ENCODE data around the gene LSM6.

LSM6 gene

GRCh38 chr4:146148021-146148420, 27.5 kb upstream of the LSM6 start:
- no peak for TF ChIP-seq CTCF (IDR thresholded peaks at IDR 0.05)

GRCh38 chr4:146154057-146154456, 21.5 kb upstream of the LSM6 start:
- no peak for TF ChIP-seq CTCF (IDR thresholded peaks at IDR 0.05)

- TF ChIP-seq CTCF (IDR thresholded peaks at IDR 0.05) = no peak
Measured at GRCh38 chr4:146155152-146155724, 20.3 kb upstream of the LSM6 start.

- TF ChIP-seq CTCF (IDR thresholded peaks at IDR 0.05) = no peak
Measured at GRCh38 chr4:146158036-146158745, 17.3 kb upstream of the LSM6 start.

GRCh38 chr4:146159384-146160058, 16.0 kb upstream of the LSM6 start:
- TF ChIP-seq CTCF (IDR thresholded peaks at IDR 0.05) = no peak

GRCh38 chr4:146161243-146161642, 14.3 kb upstream of the LSM6 start:
- TF ChIP-seq CTCF (IDR thresholded peaks at IDR 0.05) = no peak

GRCh38 chr4:146165221-146165620, 10.3 kb upstream of the LSM6 start:
- TF ChIP-seq CTCF (IDR thresholded peaks at IDR 0.05) = no peak
